ENCODE data around the gene ANO10.
"Not testable (repeated sequence)": the region's sequence is repeated elsewhere in the genome, so short reads cannot be mapped to it uniquely, and the experiment has no call there.

Gene ANO10

DNA sequence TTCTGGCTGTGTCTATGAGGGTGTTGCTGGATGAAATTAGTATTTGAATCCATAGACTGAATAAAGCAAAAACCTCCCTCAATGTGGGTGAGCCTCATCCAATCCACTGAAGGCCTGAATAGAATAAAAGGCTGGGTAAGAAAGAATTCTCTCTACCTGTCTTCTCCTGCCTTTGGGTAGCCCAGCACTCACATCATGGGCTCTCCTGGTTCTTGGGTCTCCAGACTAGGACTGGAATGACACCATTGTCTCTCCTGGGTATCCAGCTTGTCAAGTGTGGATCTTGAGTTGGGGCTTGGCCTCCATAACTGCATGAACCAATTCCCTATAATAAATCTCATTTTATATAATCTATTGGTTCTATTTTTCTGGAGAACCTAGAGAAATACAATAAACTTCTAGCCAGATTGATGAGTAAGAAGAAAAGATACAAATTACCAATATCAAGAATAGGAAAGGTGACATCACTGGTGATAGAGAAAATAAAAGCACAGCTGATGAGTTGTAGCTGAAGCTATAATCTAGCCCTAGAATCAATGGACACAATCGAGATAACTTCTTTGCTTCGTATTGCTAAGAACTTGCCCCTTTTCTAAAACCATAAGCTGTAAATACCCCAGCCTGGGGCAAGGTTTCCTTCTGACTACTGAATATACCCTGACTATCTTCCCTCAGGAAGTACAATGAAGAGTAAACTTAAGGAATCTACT, 106.4 kb downstream of the ANO10 start:
- DNase-seq: no peak

DNA sequence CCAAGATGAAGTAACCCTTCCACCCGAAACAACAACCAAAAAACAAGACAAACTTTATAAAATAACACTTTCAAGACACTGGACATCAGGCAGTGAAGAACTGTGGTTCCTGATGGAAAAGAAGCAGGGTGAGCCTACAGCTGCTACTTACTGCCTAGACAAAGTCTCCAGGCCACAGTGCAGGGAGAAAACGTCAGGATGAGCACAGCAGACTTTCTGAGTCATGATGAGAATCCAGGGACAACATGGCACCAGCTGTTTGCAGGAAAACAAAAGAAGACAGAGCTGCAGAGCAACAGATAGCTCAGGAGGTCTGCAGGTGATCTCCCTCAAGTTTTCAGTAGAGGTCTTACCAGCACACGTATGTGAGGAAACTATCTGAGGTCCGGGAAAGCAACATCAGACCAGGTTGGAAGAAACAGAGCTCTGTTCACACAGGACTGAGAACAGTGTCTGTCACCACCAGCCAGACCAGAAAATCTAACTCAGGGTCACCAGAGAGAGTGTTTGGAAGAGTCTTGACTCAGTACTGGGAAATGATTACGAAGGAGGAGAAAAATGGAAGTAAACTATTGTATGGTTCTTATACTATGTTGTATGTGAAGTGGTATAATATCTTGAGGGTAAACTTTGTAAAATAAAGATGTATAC, 108.9 kb downstream of the ANO10 start:
- DNase-seq: no peak

GRCh38 chr3:43506644-43507043, 115.2 kb downstream of the ANO10 start:
- DNase-seq: no peak

- no peak for DNase-seq
Measured at GRCh38 chr3:43505351-43505750, 116.5 kb downstream of the ANO10 start.

DNA sequence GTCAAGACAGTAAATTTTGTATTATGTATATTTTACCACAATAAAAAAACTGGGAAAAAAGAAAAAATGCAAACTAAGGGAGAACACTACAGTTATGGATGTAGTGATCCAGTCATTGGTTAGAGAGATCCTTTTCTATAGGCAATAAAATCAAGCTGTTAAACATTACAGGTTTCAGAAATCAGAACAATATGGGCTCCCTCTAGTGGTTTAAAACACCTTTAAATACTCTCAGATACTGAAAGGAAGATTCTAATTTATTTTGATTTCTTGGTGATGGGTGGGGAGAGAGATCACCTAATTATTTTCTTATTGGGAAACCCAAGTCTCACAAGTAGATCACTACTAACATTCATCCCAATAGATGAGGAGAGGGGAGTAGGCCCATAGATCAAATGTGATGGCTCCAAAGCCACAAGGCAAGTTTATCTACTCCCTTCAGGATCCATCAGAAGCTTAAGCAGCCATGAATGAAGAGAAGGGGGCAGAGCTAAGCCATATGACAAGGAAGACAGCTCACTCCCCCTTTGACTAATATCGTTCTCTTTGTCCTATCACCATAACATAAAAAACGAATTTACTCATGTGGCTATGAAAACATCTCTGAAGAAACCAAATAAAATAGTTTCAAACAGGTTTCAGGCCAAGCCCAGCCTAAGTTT, 118.6 kb downstream of the ANO10 start:
- DNase-seq: peak; percentile 13

DNA sequence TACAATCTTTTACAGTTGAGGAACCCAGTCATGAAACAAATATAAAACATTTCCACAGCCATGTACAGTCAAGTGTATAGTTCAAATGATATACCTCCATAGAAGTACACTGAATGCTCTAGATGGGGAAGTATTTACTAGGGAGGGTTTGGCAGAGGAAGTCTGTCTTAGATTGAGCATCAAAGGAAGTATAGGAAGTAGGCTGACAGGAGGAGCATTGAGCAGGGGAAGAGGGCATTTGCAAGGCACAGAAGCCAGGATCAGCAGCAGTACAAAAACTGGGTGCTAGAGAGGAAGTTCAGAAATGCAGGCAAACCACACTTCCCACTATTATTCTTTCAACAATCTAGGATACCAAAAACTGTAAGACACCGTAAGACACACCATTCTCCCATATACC, 122.6 kb downstream of the ANO10 start:
- DNase-seq: no peak

- DNase-seq: no peak
Measured at GRCh38 chr3:43497905-43498365, 123.9 kb downstream of the ANO10 start.

- DNase-seq: no peak
Measured at GRCh38 chr3:43497422-43497821, 124.4 kb downstream of the ANO10 start.

- DNase-seq: no peak
Measured at GRCh38 chr3:43496740-43497375, 125.0 kb downstream of the ANO10 start.

- not testable (repeated sequence) for DNase-seq
Measured at GRCh38 chr3:43492932-43493331, 128.9 kb downstream of the ANO10 start.

DNA sequence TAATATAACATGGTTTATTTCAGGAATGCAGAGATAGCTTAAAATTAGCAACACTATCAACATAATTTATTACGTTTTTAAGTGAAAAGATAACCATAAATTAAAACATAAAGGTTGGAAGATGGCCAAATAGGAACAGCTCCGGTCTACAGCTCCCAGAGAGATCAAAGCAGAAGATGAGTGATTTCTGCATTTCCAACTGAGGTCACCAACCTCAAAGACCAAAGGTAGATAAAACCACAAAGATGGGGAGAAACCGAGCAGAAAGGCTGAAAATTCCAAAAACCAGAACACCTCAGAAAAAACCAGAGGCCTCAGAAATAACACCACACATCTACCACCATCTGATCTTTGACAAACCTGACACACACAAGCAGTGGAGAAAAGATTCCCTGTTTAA, 130.0 kb downstream of the ANO10 start:
- DNase-seq: not testable (repeated sequence)

GRCh38 chr3:43490640-43491185, 131.1 kb downstream of the ANO10 start:
- DNase-seq: no peak

DNA sequence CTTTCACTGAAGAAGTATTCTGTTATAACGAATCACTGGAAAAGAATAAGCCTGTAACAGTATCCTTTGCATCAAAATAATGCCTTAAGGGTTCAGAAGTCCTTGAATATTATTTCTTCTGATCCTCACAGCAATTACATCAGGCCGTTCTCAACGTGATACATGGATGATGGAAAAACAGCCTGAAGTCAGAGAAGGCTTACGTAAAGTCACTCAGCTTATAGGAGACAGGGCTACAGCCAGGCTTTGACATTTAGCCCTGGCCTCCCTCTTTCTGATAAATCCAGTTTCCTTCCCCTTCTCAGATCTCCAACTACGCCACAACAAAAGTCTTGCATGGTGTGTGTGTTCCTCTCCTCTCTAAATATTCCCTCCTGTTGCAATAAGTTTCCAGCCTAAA, 131.9 kb downstream of the ANO10 start:
- no peak for DNase-seq

GRCh38 chr3:43485931-43486330, 135.9 kb downstream of the ANO10 start:
- DNase-seq: no peak

DNA sequence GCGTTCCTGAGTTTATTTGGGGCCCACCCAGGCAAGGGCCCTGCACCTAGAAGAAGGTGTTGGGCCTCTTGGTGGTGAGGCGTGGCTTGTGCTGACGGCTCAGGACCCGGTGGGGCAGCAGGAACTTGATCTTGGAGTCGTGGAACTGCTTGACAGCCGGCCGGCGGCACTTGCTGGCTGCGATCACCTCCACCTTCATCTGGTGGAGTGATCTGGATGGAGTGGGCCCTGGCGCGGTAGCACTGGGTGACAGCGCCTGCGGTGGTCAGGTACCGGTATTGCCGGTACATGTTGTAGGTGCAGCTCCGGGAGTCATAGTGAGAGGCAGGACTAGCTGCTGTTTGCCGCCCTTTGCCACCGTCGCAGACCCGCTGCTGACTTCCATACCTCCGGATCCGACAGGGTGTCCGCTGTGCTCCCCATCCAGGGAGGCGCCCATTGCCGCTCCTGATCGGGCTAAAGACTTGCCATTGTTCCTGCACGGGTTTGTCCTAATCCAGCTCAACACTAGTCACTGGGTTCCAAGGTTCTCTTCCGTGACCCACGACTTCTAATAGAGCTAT, 136.8 kb downstream of the ANO10 start:
- no peak for DNase-seq

- no peak for DNase-seq
Measured at GRCh38 chr3:43481375-43481774, 140.4 kb downstream of the ANO10 start.

DNA sequence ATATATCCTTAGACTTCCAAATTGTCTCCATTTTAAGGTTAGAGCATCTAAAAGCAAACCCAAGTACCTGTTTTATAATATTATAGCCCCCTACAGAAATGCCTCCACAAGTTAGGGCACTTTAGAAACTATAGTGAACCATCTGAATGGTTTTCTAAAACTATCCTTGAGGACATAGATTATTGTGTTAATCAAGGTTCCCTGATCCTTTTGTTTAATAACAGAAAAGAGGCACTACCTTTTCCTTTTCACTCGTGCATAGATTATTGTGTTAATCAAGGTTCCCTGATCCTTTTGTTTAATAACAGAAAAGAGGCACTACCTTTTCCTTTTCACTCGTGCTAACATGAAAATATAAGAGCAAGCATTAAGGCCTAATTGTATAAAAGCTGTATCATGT, 143.0 kb downstream of the ANO10 start:
- DNase-seq: not testable (repeated sequence)

DNA sequence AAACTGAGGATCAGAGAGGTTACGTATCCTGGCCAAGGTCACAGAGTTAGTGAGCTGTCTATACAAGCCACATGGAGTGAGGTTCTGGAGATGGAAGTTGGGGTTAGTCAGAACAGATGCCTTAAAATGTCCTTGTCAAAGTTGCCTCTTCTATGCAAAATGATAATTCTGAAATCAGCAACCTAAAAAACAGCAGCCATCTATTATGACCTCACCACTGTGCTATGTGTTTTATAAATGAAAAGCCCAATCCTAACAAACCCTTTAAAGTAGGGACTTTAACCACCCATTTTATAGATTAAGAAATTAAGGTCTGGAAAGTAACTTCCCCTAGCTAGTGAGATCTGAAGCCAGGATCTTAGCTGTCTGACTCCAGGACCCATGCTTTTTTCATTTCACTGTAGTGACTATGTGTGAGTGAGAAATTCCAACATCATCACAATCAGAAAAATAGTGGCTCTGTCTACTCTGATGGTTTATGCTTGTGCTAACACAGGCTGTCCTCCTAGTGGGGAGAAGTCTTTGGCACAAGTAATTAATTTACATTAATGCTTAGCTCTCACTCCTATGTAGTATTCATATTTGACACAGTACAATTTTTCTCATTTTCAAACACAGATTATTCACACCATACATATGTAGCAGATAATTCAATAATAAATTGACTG, 143.6 kb downstream of the ANO10 start:
- DNase-seq: no peak

DNA sequence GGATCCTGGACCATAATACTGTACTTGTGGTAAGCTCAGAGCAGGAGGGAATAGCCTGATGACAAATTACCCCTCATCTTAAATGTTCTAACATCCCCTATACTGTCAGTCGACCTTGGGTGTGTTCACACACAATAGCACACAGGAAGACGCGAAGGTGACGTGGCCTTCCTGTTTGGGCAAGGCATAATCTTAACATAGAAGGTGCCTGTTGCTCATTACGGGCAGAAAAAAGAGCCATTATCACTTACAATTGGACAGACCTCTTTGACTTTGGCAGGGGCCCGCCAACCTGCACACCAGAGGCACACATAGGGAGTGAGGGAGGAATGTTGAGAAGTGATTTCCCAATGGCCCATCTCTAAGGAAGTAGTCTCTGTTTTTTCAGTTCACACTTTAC, 144.2 kb downstream of the ANO10 start:
- DNase-seq: no peak

DNA sequence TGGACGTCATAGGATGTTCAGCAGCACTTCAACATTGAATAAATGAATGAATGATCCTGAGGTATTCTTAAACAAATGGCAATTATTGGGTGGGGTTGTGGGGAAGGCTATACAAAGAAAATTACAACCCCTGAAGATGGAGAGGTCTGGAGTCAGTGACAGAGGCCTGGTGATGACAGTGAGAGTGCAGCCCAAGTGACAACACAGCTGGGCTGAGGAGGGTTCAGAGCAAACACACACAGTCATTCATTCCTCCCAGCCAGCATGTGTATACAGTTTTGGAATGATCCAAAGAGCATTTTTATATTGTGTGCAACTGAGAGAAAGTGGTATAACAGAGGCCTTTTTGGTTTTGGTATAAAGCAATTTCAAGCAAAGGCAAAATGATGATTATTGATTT, 148.1 kb downstream of the ANO10 start:
- no peak for DNase-seq

DNA sequence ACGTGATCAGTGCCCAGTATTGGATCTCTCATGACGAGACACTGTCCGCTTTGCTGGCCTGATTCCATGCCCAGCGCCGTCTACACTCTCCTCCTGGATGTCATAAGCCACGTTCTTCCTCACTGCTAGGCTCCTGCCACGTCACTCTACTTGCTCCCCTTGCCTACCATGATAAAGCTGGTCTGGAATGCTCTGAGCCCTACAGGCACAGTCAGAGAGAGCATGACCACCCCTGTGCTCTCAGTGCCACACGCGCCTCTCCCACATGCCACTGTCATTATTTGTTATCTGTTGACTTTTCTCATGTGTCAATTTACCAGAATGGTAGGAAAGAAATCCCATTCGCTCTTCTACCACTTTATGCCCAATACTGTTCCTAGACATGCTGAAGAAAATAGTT, 148.6 kb downstream of the ANO10 start:
- DNase-seq: no peak

DNA sequence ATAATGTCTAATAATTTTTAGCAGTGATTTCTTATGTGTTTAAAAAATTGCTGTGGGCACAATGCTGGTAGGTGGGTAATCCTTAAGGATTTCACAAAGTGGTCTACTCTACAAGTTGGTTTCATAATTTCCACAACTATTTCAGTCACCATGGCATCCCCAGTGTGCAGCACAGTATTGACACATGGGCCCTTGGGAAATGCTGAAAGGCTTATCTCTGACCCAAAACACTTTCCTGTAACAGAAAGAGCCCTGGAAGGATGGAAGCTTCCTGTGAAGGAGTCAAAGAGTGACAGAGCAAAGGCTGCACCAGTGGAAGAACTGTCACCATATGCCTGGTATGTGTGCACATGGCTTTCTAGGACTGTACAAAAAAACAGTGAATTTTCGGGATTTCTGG, 153.7 kb downstream of the ANO10 start:
- DNase-seq: no peak
